IPS DF 6.9 (cell line): ENCODE measurements around the gene DOHH.
"Not testable (repeated sequence)": the region's sequence is repeated elsewhere in the genome, so short reads cannot be mapped to it uniquely, and the experiment has no call there.

ENCODE experiments used
- DNase-seq: peaks from one replicate; pipeline ENCODE4 v3.0.0-alpha.2; 2013; ENCODE audit warnings: low read depth, low spot score
- H3K27ac ChIP-seq: one replicate; pipeline ENCODE4 v1.5.1; 2013; ENCODE audit warnings: low read length, control low read depth
- H3K27me3 ChIP-seq: 2 replicates; pipeline ENCODE4 v1.6.1; 2013; ENCODE audit warnings: mild to moderate bottlenecking, low read length; ENCODE audit not compliant: control insufficient read depth, insufficient read depth
- H3K36me3 ChIP-seq: 2 replicates; pipeline ENCODE4 v1.6.1; 2013; ENCODE audit warnings: low read length; ENCODE audit not compliant: control insufficient read depth, insufficient read depth
- H3K4me1 ChIP-seq: 2 replicates; pipeline ENCODE4 v1.6.1; 2013; ENCODE audit warnings: low read length; ENCODE audit not compliant: control insufficient read depth, insufficient read depth
- H3K4me3 ChIP-seq: 2 replicates; pipeline ENCODE4 v1.5.1; 2013; ENCODE audit warnings: mild to moderate bottlenecking, low read length
- H3K9me3 ChIP-seq: 2 replicates; pipeline ENCODE4 v1.6.1; 2013; ENCODE audit warnings: low read length, inconsistent platforms; ENCODE audit not compliant: control insufficient read depth, insufficient read depth
- WGBS: extraction: QIAGEN DNeasy Blood & Tissue Kit; methylation state at CpG from one replicate; pipeline ENCODE4 v1.1.7; 2013; ENCODE audit warnings: mixed read lengths, missing lambda C conversion rate; ENCODE audit not compliant: insufficient read length, insufficient coverage; 5-methylcytosine and 5-hydroxymethylcytosine counted together

The DOHH gene

DNA sequence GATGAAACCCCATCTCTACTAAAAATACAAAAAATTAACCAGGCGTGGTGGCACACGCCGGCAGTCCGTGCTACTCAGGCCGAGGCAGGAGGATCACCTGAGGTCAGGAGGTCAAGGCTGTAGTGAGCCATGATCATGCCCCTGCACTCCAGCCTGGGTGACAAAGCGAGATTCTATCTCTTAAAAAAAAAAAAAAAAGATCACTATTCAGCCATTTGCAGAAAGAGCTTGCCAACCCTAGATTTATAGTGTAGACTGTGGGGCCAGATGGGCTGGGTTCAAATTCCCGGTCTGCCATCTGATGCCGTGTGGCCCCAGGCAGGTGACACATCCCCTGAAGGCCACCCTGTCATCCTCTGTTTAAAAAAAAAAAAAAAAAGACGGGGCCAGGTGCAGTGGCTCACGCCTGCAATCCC, 49.0 kb downstream of the DOHH start:
- Histone ChIP-seq H3K4me1 (no peaks in the 10 kb centered on the region), H3K36me3 (no peaks in the 10 kb centered on the region), H3K4me3 (no peak overlapping the region), H3K9me3 (no peaks in the 10 kb centered on the region), H3K27ac (no peak overlapping the region), H3K27me3 (no peaks in the 10 kb centered on the region)
- no peak for DNase-seq
- WGBS = no CpG with 5 or more reads among the region's 10 CpGs

GRCh38 chr19:3450796-3451411, 49.6 kb downstream of the DOHH start:
- no peaks in the 10 kb centered on the region for H3K9me3 ChIP-seq
- H3K27ac ChIP-seq = no peak overlapping the region
- no peaks in the 10 kb centered on the region for H3K36me3 ChIP-seq
- DNase-seq = no peak
- no peaks in the 10 kb centered on the region for H3K27me3 ChIP-seq
- H3K4me1 ChIP-seq = no peaks in the 10 kb centered on the region
- H3K4me3 ChIP-seq = no peak overlapping the region
- WGBS = no CpG with 5 or more reads among the region's 12 CpGs

DNA sequence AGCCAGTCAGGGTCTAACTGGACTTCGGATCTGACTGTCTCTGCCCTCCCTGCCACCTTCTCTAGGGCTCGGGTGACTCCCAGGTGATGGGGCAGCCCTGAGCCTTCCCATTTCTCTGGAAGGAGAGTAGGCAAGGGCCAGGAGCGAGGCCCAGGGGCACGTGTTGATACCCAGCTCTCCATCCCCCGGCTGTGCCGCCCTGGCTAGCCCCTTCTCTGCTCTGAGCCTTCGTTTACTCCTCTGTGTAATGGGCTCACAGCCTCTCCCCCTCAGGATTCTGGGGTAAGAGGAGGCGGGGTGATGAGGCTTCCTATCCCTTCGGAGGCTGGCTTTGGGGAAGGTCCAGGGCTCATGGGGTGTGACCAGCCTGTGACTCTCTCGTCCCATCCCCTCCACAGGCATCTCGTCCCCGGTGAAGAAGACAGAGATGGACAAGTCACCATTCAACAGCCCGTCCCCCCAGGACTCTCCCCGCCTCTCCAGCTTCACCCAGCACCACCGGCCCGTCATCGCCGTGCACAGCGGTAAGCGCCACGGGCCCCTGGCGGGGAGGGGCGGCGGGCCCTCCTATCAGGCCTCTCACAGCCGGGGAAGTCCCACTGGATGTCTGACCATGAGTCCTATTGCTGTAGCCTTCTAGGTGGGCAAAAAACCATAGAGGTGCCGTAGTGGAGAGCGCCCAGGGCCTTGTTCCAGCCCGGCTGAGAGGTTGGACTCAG, 51.7 kb downstream of the DOHH start:
- no peak overlapping the region for H3K4me3 ChIP-seq
- no peaks in the 10 kb centered on the region for H3K36me3 ChIP-seq
- peaks cover 3% of the 10 kb centered on the region for H3K4me1 ChIP-seq
- H3K9me3 ChIP-seq = no peaks in the 10 kb centered on the region
- DNase-seq = no peak
- WGBS = no CpG with 5 or more reads among the region's 28 CpGs
- H3K27me3 ChIP-seq = no peaks in the 10 kb centered on the region
- H3K27ac ChIP-seq = no peak overlapping the region

- H3K27ac ChIP-seq, H3K27me3 ChIP-seq, H3K9me3 ChIP-seq, DNase-seq, H3K4me3 ChIP-seq, H3K36me3 ChIP-seq, H3K4me1 ChIP-seq: not testable (repeated sequence)
- no CpG with 5 or more reads among the region's 4 CpGs for WGBS
These were observed 53.8 kb downstream of the DOHH start for GRCh38 chr19:3446657-3447056.

GRCh38 chr19:3444695-3445234, 55.7 kb downstream of the DOHH start:
- Histone ChIP-seq H3K27ac (no peak overlapping the region), H3K9me3 (no peaks in the 10 kb centered on the region), H3K36me3 (no peaks in the 10 kb centered on the region), H3K4me1 (peaks cover 3% of the 10 kb centered on the region), H3K4me3 (no peak overlapping the region), H3K27me3 (no peaks in the 10 kb centered on the region)
- no CpG with 5 or more reads among the region's 24 CpGs for WGBS
- DNase-seq = no peak

GRCh38 chr19:3443840-3444694, 56.4 kb downstream of the DOHH start:
- Histone ChIP-seq H3K9me3 (no peaks in the 10 kb centered on the region), H3K36me3 (no peaks in the 10 kb centered on the region), H3K4me1 (peaks cover 3% of the 10 kb centered on the region), H3K27me3 (no peaks in the 10 kb centered on the region), H3K4me3 (no peak overlapping the region; the same call in 1 of the 2 replicates), H3K27ac (no peak overlapping the region)
- no CpG with 5 or more reads among the region's 33 CpGs for WGBS
- DNase-seq = no peak

- H3K36me3 ChIP-seq = no peaks in the 10 kb centered on the region
- WGBS = no CpG with 5 or more reads among the region's 15 CpGs
These were observed 57.9 kb downstream of the DOHH start for GRCh38 chr19:3442487-3443071.

DNA sequence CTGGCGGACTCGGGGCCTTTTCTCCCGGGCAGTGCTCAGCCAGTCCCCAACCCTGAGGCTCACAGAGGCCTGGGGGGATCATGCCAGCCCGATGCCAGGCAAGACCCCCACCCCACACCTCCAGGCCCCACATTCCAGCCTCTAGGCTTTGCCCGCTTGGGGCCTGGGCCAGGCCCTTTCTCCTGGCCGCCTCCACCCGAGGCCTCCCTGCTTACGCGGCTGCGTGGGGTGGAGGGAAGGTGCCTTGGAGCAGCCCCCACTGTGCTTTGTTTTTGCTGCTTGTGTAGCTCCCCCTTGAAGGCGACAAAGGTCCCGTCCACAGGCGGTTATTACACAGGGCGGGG, 58.5 kb downstream of the DOHH start:
- Histone ChIP-seq H3K9me3 (no peaks in the 10 kb centered on the region), H3K4me1 (peaks cover 3% of the 10 kb centered on the region), H3K36me3 (no peaks in the 10 kb centered on the region), H3K27me3 (no peaks in the 10 kb centered on the region), H3K27ac (no peak overlapping the region), H3K4me3 (no peak overlapping the region)
- WGBS = no CpG with 5 or more reads among the region's 14 CpGs
- no peak for DNase-seq

More at GRCh38 chr19:3442487-3443071, 57.9 kb downstream of the DOHH start:
- Histone ChIP-seq H3K4me1 (peaks cover 3% of the 10 kb centered on the region), H3K27me3 (no peaks in the 10 kb centered on the region), H3K27ac (no peak overlapping the region), H3K9me3 (no peaks in the 10 kb centered on the region), H3K4me3 (no peak overlapping the region)
- no peak for DNase-seq

GRCh38 chr19:3441089-3441985, 59.1 kb downstream of the DOHH start:
- WGBS = no CpG with 5 or more reads among the region's 25 CpGs

More at GRCh38 chr19:3441089-3441985, 59.1 kb downstream of the DOHH start:
- H3K9me3 ChIP-seq = no peaks in the 10 kb centered on the region
- DNase-seq = no peak
- H3K27ac ChIP-seq = no peak overlapping the region
- H3K4me1 ChIP-seq = peaks cover 3% of the 10 kb centered on the region
- no peaks in the 10 kb centered on the region for H3K36me3 ChIP-seq
- no peaks in the 10 kb centered on the region for H3K27me3 ChIP-seq
- H3K4me3 ChIP-seq = no peak overlapping the region
